Stimulated activated CD4-positive, alpha-beta T cell treated with anti-CD3 and anti-CD28 coated beads, Interleukin-1b, Interleukin-23, amount 100 ng/mL, for 24 hours (primary cell): ENCODE data around the gene COL4A1.

ENCODE experiments used
- DNase-seq, 4 experiments: peaks; one replicate each; pipeline ENCODE4 v3.0.0-alpha.2; 2020; ENCODE audit warnings: low read depth in 4 of 4, low spot score in 1 of 4

Gene COL4A1

GRCh38 chr13:110244071-110244830 is 62.7 kb downstream of the COL4A1 start:
- no peak for DNase-seq

- no peak for DNase-seq
Observed at GRCh38 chr13:110242615-110243014, 64.3 kb downstream of the COL4A1 start.

GRCh38 chr13:110240943-110241342 is 66.0 kb downstream of the COL4A1 start:
- no peak for DNase-seq

GRCh38 chr13:110240352-110240751 is 66.6 kb downstream of the COL4A1 start:
- no peak for DNase-seq

- DNase-seq = no peak
Observed at GRCh38 chr13:110239280-110240125, 67.5 kb downstream of the COL4A1 start.

GRCh38 chr13:110238818-110239195 is 68.2 kb downstream of the COL4A1 start:
- DNase-seq = no peak

GRCh38 chr13:110237875-110238817 is 68.8 kb downstream of the COL4A1 start:
- DNase-seq = no peak

- no peak for DNase-seq
Observed at GRCh38 chr13:110236831-110237261, 70.1 kb downstream of the COL4A1 start.

GRCh38 chr13:110236431-110236830 is 70.5 kb downstream of the COL4A1 start:
- no peak for DNase-seq

- DNase-seq = no peak
Observed at GRCh38 chr13:110234532-110234931, 72.4 kb downstream of the COL4A1 start.

GRCh38 chr13:110233951-110234280 is 73.0 kb downstream of the COL4A1 start:
- DNase-seq = no peak

GRCh38 chr13:110233181-110233950 is 73.6 kb downstream of the COL4A1 start:
- no peak for DNase-seq

- no peak for DNase-seq
Observed at GRCh38 chr13:110232756-110233155, 74.2 kb downstream of the COL4A1 start.

- DNase-seq = no peak
Observed at GRCh38 chr13:110232142-110232541, 74.8 kb downstream of the COL4A1 start.

GRCh38 chr13:110231348-110232047 is 75.5 kb downstream of the COL4A1 start:
- DNase-seq = no peak

- DNase-seq = no peak
Observed at GRCh38 chr13:110230661-110231347, 76.2 kb downstream of the COL4A1 start.

- DNase-seq = no peak
Observed at GRCh38 chr13:110229905-110230563, 76.9 kb downstream of the COL4A1 start.

- DNase-seq = no peak
Observed at GRCh38 chr13:110228936-110229904, 77.7 kb downstream of the COL4A1 start.
